ENCODE results near the gene VAV1. TPM values are rescaled to one million over a fixed set of nuclear protein-coding genes. Genes with fewer than 3 reads are reported as not detected.

Gene VAV1
- total RNA-seq, 1 experiment from 2014 or later: 0.05 TPM

GRCh38 chr19:6903446-6903845, 130.9 kb downstream of the VAV1 start:
- no peaks in the 10 kb centered on the region for H3K27me3 ChIP-seq (ENCODE audit: control insufficient read depth, insufficient read depth, low read length)
- ChIA-PET POLR2A (no interaction called here), CTCF (no interaction called here)
- ATAC-seq (no peak), DNase-seq (ENCODE audit: low read depth, low spot score) (no peak)
- in situ Hi-C loops (cut with HindIII; ENCODE audit: low pct_unique_long_range_greater_than_20kb, low sequenced_read_pairs): no loop called here
- BruUV-seq (replicated peaks): no TSS peak
- no peaks in the 10 kb centered on the region for H3K4me1 ChIP-seq (ENCODE audit: control insufficient read depth, insufficient read depth, low read length)
- H3K4me3 ChIP-seq (ENCODE audit: low read depth in 2 of 2, low read length in 2 of 2): no peak overlapping the region
- no peaks in the 10 kb centered on the region for H3K36me3 ChIP-seq (ENCODE audit: control insufficient read depth, insufficient read depth, low read length)
- intact Hi-C loops (cut with micrococcal nuclease; ENCODE audit: unreplicated experiment): no loop called here
- no peaks in the 10 kb centered on the region for H3K9me3 ChIP-seq (ENCODE audit: control insufficient read depth, insufficient read depth, low read depth, low read length)
- H3K27ac ChIP-seq (ENCODE audit: low read length): no peak overlapping the region
- TF ChIP-seq CTCF (IDR thresholded peaks at IDR 0.05): no peak
- TF ChIP-seq SIN3A (IDR thresholded peaks at IDR 0.05; ENCODE audit: borderline replicate concordance, insufficient read depth, low read depth, low read length): no peak
- TF ChIP-seq REST (IDR thresholded peaks at IDR 0.05; ENCODE audit: insufficient read depth in 1 of 2, low read depth in 2 of 2, low read length in 1 of 2): no peak
- no peak for TF ChIP-seq TCF7L2 (IDR thresholded peaks at IDR 0.05; ENCODE audit: low read depth, low read length)
- no peak for TF ChIP-seq POLR2AphosphoS5 (IDR thresholded peaks at IDR 0.05; ENCODE audit: low read depth, low read length)

GRCh38 chr19:6906559-6907060, 134.1 kb downstream of the VAV1 start:
- Histone ChIP-seq H3K9me3 (ENCODE audit: control insufficient read depth, insufficient read depth, low read depth, low read length) (no peaks in the 10 kb centered on the region), H3K36me3 (ENCODE audit: control insufficient read depth, insufficient read depth, low read length) (no peaks in the 10 kb centered on the region), H3K27me3 (ENCODE audit: control insufficient read depth, insufficient read depth, low read length) (no peaks in the 10 kb centered on the region), H3K27ac (ENCODE audit: low read length) (no peak overlapping the region), H3K4me1 (ENCODE audit: control insufficient read depth, insufficient read depth, low read length) (no peaks in the 10 kb centered on the region), H3K4me3 (ENCODE audit: low read depth in 2 of 2, low read length in 2 of 2) (no peak overlapping the region)
- CTCF ChIA-PET: no interaction called here
- intact Hi-C loops (cut with micrococcal nuclease; ENCODE audit: unreplicated experiment) (no loop called here), in situ Hi-C loops (cut with HindIII; ENCODE audit: low pct_unique_long_range_greater_than_20kb, low sequenced_read_pairs) (no loop called here)
- ATAC-seq: no peak
- POLR2A ChIA-PET: no interaction called here
- TF ChIP-seq SIN3A (IDR thresholded peaks at IDR 0.05; ENCODE audit: borderline replicate concordance, insufficient read depth, low read depth, low read length) (no peak), POLR2AphosphoS5 (IDR thresholded peaks at IDR 0.05; ENCODE audit: low read depth, low read length) (no peak), CTCF (IDR thresholded peaks at IDR 0.05) (no peak), TCF7L2 (IDR thresholded peaks at IDR 0.05; ENCODE audit: low read depth, low read length) (no peak), REST (IDR thresholded peaks at IDR 0.05; ENCODE audit: insufficient read depth in 1 of 2, low read depth in 2 of 2, low read length in 1 of 2) (no peak)
- BruUV-seq (replicated peaks): no TSS peak
- DNase-seq (ENCODE audit: low read depth, low spot score): no peak

Small RNA genes within 50 kb of the gene (microRNA-seq; reads per million reads assigned to microRNA genes)
- gene MIR6791 (ENCODE audit: unreplicated experiment): not detected

Other genes starting within 250 kb of the VAV1 start
- 2.9 TPM for gene TNFSF9, start 241.7 kb upstream of the VAV1 start, total RNA-seq (2021; ENCODE audit: unreplicated experiment)
- gene CD70, start 181.6 kb upstream of the VAV1 start, total RNA-seq (2021; ENCODE audit: unreplicated experiment): 45.4 TPM
- gene TNFSF14, start 102.5 kb upstream of the VAV1 start, total RNA-seq (2021; ENCODE audit: unreplicated experiment): 0.18 TPM
- 5.0 TPM for gene C3, start 52.1 kb upstream of the VAV1 start, total RNA-seq (2021; ENCODE audit: unreplicated experiment)
- gene GPR108, start 35.1 kb upstream of the VAV1 start, total RNA-seq (2021; ENCODE audit: unreplicated experiment): 43.0 TPM
- gene TRIP10, start 33.0 kb upstream of the VAV1 start, total RNA-seq (2021; ENCODE audit: unreplicated experiment): 115 TPM
- 2.2 TPM for gene SH2D3A, start 5.3 kb upstream of the VAV1 start, total RNA-seq (2021; ENCODE audit: unreplicated experiment)
- 0.08 TPM for gene ADGRE1, start 114.9 kb downstream of the VAV1 start, total RNA-seq (2021; ENCODE audit: unreplicated experiment)
- not detected for gene MBD3L2B, start 248.7 kb downstream of the VAV1 start, total RNA-seq (2021; ENCODE audit: unreplicated experiment)